G401 (cell line): ENCODE results near the gene NCLN. TPM values are rescaled to one million over a fixed set of nuclear protein-coding genes. Genes with fewer than 3 reads are reported as not detected.

ENCODE experiments used
- DNase-seq: peaks from one replicate; pipeline ENCODE4 v3.0.0-alpha.2; 2015; ENCODE audit warnings: low spot score
- in situ Hi-C: cut with HindIII; loops from 2 replicates; pipeline ENCODE4 v1.10.0; 2016; ENCODE audit warnings: low sequenced_read_pairs, mixed read lengths
- total RNA-seq: library from RNA; depleted of rRNA; stranded (reverse); fragments of >200 nt; shearing (Covaris generic); gene quantifications from 2 replicates; pipeline ENCODE4 v1.2.3, GENCODE V29; 2014; rRNA removed

Gene NCLN, protein sequence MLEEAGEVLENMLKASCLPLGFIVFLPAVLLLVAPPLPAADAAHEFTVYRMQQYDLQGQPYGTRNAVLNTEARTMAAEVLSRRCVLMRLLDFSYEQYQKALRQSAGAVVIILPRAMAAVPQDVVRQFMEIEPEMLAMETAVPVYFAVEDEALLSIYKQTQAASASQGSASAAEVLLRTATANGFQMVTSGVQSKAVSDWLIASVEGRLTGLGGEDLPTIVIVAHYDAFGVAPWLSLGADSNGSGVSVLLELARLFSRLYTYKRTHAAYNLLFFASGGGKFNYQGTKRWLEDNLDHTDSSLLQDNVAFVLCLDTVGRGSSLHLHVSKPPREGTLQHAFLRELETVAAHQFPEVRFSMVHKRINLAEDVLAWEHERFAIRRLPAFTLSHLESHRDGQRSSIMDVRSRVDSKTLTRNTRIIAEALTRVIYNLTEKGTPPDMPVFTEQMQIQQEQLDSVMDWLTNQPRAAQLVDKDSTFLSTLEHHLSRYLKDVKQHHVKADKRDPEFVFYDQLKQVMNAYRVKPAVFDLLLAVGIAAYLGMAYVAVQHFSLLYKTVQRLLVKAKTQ
- total RNA-seq, result 77.5 and 82.5 TPM in 2 replicates

DNA sequence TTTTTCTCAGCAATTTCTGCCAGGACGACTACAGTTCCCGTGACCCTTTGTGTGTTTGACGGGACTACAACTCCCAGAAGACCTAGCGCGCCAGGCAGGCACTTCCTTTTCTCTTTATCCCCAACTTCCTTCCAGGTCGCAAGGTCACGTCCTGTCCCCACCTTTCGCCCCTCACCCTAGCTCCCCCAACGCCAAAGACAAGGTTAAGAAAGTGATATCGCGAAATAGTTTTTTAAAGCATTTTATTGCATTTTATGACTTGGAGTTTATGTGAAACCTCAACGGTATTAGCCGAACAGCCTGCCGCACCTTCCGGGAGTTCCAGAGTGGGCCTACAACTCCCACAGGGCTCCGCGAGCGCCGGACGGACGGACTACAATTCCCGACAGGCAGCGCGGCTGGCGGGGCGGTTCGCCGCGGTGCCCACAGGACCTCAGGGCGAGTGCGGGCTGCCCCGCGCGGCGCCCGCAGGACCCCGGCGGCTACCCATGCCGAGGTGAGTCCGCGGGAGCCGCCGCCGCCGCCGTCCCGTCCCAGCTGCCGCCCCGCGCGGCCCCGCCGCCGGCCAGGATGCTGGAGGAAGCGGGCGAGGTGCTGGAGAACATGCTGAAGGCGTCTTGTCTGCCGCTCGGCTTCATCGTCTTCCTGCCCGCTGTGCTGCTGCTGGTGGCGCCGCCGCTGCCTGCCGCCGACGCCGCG lies at the start of gene NCLN:
TSS of gene NCLN (plus strand) at position 470 of the 699 bp plus-strand sequence. CDS start at position 571, 101 bp downstream.
- peak; percentile 98 for DNase-seq
- in situ Hi-C loops, result no loop called here

DNA sequence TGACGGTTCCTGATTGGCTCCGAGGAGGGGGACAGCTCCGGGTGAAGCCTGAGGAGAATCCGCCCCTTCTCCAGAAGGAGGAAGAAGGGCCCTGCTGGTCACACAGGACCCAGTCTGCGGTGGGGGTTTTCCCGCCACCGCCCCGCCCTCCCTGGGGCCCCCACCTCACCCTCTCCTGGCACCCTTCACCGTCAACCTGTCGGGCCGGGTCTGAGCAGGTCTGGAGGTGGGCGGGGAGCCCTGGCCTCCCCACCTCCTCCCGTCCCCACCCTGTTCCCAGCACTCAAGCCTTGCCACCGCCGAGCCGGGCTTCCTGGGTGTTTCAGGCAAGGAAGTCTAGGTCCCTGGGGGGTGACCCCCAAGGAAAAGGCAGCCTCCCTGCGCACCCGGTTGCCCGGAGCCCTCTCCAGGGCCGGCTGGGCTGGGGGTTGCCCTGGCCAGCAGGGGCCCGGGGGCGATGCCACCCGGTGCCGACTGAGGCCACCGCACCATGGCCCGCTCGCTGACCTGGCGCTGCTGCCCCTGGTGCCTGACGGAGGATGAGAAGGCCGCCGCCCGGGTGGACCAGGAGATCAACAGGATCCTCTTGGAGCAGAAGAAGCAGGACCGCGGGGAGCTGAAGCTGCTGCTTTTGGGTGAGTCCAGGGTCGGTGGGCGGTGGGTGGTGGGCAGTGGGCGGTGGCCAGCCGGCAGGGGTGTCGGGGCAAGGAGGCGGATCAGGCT lies 49.6 kb upstream of the NCLN start, which contains the start of gene GNA15:
TSS of gene GNA15 (plus strand) at position 73 of the 723 bp plus-strand sequence. CDS start at position 491, 418 bp downstream.
- in situ Hi-C loops, result no loop called here
- DNase-seq, result no peak

DNA sequence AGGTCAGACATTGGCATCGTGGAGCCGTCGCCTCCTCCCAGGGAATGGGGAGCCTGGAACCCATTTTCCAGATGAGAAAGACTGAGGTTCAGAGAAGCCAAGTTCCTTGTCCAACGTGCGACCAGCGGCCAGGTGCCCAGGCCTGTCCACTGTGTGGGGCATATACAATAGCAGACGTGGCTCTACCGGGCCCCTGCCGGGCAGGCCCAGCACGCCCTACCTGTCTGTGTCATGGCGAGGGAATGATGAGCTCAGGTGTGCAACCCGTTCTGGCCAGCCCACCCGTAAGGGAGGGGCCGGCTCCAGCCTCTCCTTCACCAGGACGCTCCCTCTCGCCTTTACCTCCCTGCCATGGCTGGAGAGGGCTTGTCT lies 49.1 kb upstream of the NCLN start:
- in situ Hi-C loops, result no loop called here

DNA sequence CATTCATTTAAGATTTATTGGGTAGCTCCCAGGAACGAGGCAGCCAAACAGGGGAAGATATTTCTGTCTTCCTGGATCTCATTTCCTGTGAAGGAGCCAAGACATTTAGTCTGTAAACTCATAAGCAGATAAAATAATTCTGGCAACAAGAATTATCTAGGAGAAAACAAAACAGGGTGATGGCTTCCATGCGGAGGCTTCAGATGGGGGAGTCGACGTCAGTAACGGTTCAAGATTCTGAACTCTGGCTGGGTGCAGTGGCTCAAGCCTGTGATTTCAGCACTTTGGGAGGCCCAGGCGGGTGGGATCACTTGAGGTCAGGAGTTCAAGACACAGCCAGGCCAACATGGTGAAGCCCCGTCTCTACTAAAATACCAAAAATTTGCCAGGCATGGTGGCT lies 48.6 kb upstream of the NCLN start:
- DNase-seq, result no peak
- in situ Hi-C loops, result no loop called here

More for the DNA sequence above, 49.1 kb upstream of the NCLN start:
- DNase-seq, result no peak

DNA sequence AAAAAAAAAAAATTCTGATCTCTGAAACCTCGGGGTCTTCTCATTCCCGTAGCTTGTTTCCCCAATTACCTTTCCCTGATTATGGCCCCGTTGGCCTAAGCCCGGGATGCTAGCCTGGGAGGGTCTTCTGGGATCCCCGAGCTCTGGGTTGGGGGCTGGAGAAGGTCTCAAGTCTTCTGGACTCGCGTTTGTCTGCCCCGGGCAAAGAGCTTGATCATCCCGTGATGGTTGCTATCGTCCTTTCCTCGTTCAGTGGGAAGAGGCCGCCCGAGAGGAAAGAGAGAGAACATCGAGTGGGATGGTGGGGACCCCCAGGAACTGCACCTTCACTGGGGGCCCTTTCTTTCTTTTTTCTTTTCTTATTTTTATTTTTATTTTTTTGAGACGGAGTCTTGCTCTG lies 47.5 kb upstream of the NCLN start:
- no peak for DNase-seq
- in situ Hi-C loops, result no loop called here

DNA sequence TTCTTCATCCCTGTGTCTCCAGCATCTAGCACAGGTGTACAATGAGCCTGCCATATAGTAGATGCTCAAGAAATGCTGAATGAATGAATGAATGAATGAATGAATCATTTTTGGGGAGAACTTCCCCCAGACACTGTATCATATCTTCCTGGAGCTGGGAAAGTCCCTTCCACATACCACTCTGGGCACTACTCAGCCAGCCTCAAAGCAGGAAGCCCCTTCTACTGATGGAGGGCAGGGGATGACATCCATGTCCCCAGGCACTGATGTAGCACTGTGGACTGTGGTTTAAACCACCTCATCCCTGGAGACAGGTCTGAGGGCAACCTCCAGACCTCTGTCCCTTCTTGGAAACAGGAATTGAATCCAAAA lies 45.1 kb upstream of the NCLN start:
- in situ Hi-C loops, result no loop called here
- no peak for DNase-seq

DNA sequence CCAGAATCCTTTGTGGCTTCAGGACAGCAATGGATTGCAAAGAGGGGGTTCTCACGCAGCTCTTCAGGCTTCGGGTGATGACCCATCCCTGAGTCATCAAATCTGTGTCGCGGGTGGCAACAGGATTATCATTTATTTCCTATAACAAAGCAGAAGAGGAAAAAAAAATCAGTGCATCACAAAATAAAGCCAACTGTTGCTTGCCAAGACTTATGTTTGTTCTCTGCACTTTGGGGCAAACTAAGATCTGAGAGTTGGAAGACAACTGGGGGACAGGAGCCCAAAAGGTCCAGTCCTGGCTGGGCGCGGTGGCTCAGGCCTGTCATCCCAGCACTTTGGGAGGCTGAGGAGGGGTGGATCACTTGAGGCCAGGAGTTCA lies 43.4 kb upstream of the NCLN start:
- in situ Hi-C loops, result no loop called here

DNA sequence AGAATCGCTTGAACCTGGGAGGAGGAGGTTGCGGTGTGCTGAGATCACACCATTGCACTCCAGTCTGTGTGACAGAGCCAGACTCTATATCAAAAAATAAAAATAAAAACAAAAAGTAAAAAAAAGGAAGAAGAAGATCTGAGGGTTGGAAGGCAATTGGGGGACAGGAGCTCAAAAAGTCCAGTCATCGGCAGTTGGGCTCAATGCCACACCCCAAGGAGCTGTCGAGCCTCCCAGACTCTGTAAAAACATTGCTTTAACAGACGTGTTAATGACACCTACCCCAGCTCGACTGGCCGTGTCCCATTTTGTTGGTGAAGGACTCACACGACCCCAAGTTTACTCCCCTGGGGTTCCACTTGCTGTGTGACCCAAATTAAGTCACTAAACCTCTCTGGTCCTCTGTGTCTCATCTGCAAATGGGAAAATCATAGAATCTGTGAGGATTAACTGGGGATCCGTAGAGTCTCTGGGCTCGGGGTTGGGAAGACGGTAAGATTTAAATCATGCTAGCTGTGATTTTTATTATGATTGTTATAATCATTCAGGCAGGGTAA lies 42.9 kb upstream of the NCLN start:
- in situ Hi-C loops, result no loop called here
- no peak for DNase-seq

More for the DNA sequence above, 43.4 kb upstream of the NCLN start:
- DNase-seq, result no peak

DNA sequence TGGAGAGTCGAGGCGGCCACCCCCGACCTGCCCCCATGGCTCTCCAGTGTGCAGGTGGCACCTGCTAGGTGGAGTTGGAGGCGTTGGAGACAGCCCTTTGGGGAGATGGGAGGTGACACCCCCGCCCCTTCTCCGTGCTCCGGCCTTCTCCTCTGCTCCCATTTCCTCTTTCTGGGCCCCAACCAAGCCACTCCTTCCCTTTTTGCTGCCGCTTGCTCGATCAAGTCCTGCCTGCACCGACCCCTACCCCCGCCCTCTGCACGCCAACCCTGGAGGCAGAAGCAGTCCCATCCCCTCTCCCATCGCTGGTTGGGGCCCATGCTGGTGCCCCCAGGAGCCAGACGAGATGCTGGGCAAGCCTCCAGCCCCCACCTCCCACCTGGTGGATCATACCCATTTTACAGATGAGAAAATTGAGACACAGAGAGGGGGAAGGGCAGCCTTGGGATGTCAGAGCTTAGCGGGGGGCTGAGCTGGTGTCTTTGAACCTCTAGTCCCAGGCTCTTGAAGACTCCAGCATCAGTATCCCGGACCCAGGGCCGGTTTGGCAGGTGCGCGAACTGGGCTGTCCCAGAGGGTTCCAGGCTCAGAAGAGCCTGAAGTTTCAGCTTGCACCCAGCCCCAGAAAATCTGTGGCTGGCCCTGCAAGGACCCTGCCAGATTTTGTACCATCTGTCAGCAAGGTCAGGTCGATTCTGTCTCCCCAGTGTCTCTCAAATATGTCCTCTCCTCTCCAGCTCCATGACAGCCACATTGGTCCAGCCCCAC lies 39.6 kb upstream of the NCLN start:
- no peak for DNase-seq
- in situ Hi-C loops, result no loop called here

DNA sequence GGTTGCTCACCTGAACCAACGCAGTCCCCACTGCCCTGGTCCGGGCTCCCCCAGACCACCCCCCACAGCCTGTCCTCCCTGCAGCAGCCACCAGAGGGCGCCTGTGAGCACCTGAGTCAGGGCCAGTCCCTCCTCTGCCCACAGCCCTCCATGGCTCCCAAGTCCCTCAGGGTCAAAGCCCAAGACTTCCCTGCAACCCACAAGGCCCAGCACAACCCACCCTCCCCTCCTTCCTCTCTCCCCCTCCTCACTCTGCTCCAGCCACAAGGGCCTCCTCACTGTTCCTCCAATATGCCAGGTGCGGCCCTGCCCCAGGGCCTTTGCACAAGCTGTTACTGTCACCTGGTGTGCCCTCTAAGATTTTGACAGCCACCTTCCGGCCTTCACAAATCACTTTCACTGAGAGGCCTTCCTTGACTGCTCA lies 39.0 kb upstream of the NCLN start:
- in situ Hi-C loops, result no loop called here
- DNase-seq, result no peak

DNA sequence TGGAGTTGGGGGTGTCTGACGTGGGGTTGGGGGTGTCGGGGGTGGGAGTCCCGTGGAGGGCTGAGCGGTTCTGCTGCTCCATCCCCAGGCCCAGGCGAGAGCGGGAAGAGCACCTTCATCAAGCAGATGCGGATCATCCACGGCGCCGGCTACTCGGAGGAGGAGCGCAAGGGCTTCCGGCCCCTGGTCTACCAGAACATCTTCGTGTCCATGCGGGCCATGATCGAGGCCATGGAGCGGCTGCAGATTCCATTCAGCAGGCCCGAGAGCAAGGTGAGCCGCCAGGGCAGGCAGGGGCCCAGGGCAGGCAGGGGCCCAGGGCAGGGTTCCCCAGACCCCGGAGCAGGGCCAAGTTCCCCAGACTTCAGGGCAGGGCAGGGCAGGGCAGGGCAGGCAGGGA lies 37.2 kb upstream of the NCLN start:
- no peak for DNase-seq
- in situ Hi-C loops, result no loop called here

DNA sequence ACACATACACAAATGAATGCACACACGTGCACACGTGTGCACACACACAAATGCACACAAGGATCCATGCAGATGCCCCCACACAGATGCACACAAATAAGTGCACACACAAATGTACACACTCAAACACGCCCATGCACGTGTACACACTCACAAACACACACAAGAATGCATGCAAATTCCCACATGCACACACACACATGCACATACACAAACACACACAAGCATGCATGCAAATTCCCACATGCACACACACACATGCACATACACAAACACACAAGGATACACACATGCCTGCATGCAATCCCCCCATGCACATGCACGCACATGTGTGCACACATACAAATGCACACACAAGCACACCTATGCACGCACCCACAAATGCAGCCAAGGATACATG lies 36.6 kb upstream of the NCLN start:
- in situ Hi-C loops, result no loop called here
- no peak for DNase-seq

DNA sequence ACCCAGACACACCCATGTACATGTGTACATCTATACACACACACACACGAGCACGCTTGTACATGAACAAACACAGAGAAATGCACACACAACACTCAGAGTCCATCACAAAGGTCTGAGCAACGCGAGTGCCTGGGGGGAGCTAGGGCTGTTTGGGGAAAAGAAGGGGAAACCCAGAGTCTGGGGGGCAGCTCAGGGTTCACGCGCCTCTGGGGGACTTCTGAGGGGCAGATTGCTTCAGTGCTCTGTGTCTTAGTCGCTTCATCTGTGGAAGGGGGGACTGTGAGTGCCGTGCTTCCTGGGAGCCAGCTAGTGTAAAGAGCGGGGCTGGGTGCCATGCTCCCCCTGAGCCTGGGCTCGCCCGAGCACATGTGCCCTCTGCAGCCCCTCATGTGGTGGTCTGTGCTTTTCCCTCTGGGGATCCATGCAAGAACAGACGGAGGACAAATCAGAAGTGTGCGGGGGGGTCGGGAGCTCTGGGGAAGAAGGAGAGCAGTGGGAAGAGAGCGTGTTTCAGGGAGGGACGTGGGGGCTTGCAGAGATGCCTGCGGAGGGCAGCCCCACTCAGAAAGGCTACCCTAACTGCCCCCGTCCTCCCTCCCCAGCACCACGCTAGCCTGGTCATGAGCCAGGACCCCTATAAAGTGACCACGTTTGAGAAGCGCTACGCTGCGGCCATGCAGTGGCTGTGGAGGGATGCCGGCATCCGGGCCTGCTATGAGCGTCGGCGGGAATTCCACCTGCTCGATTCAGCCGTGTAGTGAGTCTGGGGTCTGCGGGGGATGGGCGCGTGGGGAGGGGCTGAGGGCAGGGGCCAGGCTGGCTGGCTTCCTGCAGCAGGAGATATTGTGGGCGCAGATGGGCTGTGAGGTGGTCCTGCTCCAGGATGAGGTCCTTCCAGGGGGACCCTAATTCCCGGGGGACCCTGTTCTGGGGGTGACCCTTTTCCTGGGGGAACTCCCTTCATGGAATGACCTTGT lies 35.9 kb upstream of the NCLN start:
- in situ Hi-C loops, result no loop called here
- peak; percentile 10 for DNase-seq

DNA sequence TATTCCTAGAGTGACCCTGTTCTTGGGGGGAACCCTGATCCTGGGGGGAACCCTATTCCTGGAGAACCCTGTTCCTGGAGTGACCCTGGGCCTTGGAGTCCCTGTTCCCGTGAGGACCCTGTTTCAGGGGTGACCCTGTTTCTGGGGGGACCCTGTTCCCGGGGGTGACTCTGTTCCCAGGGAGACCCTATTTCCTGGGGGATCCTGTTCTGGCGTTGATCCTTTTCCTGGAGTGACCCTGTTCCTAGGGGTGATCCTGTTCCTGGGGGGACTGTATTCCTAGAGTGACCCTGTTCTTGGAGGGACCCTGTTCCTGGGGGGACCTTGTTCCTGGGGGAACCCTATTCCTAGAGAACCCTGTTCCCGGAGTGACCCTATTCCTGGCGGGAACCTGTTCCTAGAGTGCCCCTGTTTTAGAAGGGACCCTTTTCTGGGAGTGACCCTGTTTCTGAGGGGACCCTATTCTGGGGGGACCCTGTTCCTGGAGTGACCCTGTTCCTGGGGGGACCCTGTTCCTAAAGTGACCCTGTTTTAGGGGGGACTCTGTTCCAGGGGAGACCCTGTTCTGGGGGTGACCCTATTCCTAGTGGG lies 34.9 kb upstream of the NCLN start:
- in situ Hi-C loops, result no loop called here
- no peak for DNase-seq

DNA sequence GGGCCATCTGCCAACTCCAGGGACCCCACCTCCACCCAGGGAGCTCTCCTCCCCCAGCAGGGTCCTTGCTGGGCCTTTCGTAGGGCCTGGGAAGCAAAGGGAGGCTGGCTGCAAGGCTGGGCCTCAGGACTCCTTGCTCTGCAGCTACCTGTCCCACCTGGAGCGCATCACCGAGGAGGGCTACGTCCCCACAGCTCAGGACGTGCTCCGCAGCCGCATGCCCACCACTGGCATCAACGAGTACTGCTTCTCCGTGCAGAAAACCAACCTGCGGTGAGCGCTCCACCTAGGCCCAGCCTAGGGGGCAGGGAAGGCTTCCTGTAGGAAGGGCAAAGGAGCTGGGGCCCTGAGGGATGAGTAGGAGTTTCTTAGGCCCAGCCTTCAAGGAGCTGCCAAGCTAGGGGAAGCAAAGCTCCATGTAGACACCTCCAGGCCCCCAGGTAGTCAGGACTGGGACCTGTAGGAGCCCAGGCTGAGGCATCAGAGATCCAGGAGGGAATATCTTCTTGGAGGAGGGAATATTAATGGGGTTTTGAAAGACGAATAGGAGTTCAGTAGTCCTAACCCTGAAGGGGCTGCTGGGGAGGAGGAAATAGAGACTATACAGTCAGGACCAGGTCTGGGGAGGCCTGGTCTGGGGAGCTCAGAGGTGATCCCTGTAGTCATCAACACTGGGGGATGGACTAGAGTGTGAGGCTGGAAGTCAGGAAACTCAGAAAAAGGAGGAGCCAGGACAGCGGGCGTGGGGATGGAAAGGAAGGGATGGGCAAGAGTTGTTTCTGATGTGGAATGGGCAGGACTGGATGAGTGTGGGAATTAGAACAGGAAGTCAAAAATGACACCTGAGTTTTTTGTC lies 33.9 kb upstream of the NCLN start:
- in situ Hi-C loops, result no loop called here
- no peak for DNase-seq

DNA sequence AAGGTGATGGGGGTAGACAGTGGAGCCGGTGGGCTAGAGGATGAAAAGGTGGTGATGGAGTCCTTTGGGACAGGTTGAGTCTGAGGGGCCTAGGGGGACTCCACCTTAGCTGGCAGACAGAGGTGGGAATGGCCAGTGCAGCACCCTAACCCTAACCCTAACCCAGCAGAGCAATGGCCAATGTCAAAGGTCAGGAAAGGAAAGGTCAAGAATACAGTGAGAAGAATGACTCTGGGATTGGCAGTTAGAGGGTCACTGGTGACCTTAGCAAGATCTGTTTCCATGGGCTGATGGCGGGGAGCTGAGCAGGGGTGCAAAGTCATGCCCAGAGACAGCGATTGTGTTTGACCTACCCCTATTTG lies 33.3 kb upstream of the NCLN start:
- in situ Hi-C loops, result no loop called here

More for the DNA sequence above, 33.3 kb upstream of the NCLN start:
- DNase-seq, result no peak
